ENCODE results near the gene TERC. TPM values are rescaled to one million over a fixed set of nuclear protein-coding genes. Genes with fewer than 3 reads are reported as not detected.

TERC gene
- total RNA-seq, 1 experiment from 2014 or later = 47.0 TPM

DNA sequence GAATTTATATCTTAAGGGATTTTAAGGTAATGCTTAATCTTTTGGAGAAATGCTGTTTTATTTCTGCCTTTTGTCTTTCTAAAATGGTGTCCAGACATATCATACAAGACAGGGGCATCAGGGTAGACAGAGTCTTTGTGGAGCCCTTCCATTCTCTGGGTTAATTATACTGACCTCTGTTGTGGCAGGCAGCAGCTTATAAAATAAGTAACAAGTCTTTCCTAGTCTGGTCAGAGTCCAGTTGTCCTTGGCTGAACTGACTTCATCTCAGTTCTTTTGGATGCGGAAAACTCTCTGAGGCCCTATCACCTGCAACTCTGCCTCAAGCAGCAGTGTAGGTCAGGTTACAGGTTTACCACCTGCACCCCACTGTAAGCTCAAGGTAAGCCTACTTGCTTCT lies 27.5 kb upstream of the TERC start:
- no peaks in the 10 kb centered on the region for H4K20me1 ChIP-seq (ENCODE audit: insufficient read depth)
- H3K9me2 ChIP-seq (ENCODE audit: insufficient read depth) = no peaks in the 10 kb centered on the region
- CTCF ChIA-PET = no interaction called here
- no peak overlapping the region for H3K27ac ChIP-seq (ENCODE audit: low read depth, low read length)
- H2AFZ ChIP-seq (ENCODE audit: low read depth, low read length, poor library complexity, severe bottlenecking) = no peak overlapping the region
- DNase-seq (ENCODE audit: low read depth, low spot score) (no peak), ATAC-seq (no peak)
- no peak overlapping the region for H3K4me3 ChIP-seq (replicated peaks in 1 of 2; ENCODE audit: low read depth in 1 of 2, low read length in 2 of 2)
- no peak overlapping the region for H3K9ac ChIP-seq (ENCODE audit: low read length)
- H3K9me3 ChIP-seq (ENCODE audit: control insufficient read depth in 1 of 2, insufficient read depth in 1 of 2, low read depth in 1 of 2, low read length in 2 of 2) = no peaks in the 10 kb centered on the region
- no peaks in the 10 kb centered on the region for H3K4me1 ChIP-seq (ENCODE audit: control insufficient read depth in 1 of 2, insufficient read depth in 2 of 2, low read length in 2 of 2)
- no TSS peak for BruUV-seq (replicated peaks)
- no peaks in the 10 kb centered on the region for H3K27me3 ChIP-seq (ENCODE audit: insufficient read depth, low read length)
- RAD21 ChIA-PET (ENCODE audit: low non-redundant PET in 1 of 2, low total read pairs in 2 of 2, uncharacterized antibody in 2 of 2, unreplicated experiment in 2 of 2) = no interaction called here
- H3K79me2 ChIP-seq (ENCODE audit: insufficient read depth, low read length) = no peaks in the 10 kb centered on the region
- TF ChIP-seq ZNF274 (IDR thresholded peaks at IDR 0.05; ENCODE audit: low read depth, low read length) = no peak
- no peak for TF ChIP-seq RAD21 (IDR thresholded peaks at IDR 0.05; ENCODE audit: low read depth)
- TF ChIP-seq, protein P1, sequence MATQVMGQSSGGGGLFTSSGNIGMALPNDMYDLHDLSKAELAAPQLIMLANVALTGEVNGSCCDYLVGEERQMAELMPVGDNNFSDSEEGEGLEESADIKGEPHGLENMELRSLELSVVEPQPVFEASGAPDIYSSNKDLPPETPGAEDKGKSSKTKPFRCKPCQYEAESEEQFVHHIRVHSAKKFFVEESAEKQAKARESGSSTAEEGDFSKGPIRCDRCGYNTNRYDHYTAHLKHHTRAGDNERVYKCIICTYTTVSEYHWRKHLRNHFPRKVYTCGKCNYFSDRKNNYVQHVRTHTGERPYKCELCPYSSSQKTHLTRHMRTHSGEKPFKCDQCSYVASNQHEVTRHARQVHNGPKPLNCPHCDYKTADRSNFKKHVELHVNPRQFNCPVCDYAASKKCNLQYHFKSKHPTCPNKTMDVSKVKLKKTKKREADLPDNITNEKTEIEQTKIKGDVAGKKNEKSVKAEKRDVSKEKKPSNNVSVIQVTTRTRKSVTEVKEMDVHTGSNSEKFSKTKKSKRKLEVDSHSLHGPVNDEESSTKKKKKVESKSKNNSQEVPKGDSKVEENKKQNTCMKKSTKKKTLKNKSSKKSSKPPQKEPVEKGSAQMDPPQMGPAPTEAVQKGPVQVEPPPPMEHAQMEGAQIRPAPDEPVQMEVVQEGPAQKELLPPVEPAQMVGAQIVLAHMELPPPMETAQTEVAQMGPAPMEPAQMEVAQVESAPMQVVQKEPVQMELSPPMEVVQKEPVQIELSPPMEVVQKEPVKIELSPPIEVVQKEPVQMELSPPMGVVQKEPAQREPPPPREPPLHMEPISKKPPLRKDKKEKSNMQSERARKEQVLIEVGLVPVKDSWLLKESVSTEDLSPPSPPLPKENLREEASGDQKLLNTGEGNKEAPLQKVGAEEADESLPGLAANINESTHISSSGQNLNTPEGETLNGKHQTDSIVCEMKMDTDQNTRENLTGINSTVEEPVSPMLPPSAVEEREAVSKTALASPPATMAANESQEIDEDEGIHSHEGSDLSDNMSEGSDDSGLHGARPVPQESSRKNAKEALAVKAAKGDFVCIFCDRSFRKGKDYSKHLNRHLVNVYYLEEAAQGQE (IDR thresholded peaks at IDR 0.05; ENCODE audit: low read depth) = no peak
- TF ChIP-seq, protein P2, sequence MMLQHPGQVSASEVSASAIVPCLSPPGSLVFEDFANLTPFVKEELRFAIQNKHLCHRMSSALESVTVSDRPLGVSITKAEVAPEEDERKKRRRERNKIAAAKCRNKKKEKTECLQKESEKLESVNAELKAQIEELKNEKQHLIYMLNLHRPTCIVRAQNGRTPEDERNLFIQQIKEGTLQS (IDR thresholded peaks at IDR 0.05) = no peak
- TF ChIP-seq CEBPB (IDR thresholded peaks at IDR 0.05; ENCODE audit: low read depth) = no peak
- no peak for TF ChIP-seq SIN3A (IDR thresholded peaks at IDR 0.05; ENCODE audit: low read depth)
- no peak for TF ChIP-seq YY1 (IDR thresholded peaks at IDR 0.05; ENCODE audit: extremely low read depth, insufficient replicate concordance, low read depth, low read length)
- TF ChIP-seq SRF (IDR thresholded peaks at IDR 0.05; ENCODE audit: low read depth) = no peak
- TF ChIP-seq, protein P3, sequence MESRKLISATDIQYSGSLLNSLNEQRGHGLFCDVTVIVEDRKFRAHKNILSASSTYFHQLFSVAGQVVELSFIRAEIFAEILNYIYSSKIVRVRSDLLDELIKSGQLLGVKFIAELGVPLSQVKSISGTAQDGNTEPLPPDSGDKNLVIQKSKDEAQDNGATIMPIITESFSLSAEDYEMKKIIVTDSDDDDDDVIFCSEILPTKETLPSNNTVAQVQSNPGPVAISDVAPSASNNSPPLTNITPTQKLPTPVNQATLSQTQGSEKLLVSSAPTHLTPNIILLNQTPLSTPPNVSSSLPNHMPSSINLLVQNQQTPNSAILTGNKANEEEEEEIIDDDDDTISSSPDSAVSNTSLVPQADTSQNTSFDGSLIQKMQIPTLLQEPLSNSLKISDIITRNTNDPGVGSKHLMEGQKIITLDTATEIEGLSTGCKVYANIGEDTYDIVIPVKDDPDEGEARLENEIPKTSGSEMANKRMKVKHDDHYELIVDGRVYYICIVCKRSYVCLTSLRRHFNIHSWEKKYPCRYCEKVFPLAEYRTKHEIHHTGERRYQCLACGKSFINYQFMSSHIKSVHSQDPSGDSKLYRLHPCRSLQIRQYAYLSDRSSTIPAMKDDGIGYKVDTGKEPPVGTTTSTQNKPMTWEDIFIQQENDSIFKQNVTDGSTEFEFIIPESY (IDR thresholded peaks at IDR 0.05; ENCODE audit: extremely low read depth, insufficient replicate concordance, low read length) = no peak
- no peak for TF ChIP-seq TCF7L2 (IDR thresholded peaks at IDR 0.05; ENCODE audit: borderline replicate concordance, extremely low read depth, insufficient read depth, insufficient read length)
- TF ChIP-seq EGR1 (IDR thresholded peaks at IDR 0.05; ENCODE audit: low read depth) = no peak
- TF ChIP-seq, protein P4, sequence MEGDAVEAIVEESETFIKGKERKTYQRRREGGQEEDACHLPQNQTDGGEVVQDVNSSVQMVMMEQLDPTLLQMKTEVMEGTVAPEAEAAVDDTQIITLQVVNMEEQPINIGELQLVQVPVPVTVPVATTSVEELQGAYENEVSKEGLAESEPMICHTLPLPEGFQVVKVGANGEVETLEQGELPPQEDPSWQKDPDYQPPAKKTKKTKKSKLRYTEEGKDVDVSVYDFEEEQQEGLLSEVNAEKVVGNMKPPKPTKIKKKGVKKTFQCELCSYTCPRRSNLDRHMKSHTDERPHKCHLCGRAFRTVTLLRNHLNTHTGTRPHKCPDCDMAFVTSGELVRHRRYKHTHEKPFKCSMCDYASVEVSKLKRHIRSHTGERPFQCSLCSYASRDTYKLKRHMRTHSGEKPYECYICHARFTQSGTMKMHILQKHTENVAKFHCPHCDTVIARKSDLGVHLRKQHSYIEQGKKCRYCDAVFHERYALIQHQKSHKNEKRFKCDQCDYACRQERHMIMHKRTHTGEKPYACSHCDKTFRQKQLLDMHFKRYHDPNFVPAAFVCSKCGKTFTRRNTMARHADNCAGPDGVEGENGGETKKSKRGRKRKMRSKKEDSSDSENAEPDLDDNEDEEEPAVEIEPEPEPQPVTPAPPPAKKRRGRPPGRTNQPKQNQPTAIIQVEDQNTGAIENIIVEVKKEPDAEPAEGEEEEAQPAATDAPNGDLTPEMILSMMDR (IDR thresholded peaks at IDR 0.05 in 2 of 3, conservative IDR thresholded peaks at IDR 0.05 in 1 of 3; ENCODE audit: borderline replicate concordance in 1 of 3, insufficient read depth in 1 of 3, low read depth in 2 of 3, low read length in 2 of 3) = no peak
- no peak for TF ChIP-seq POLR2A (IDR thresholded peaks at IDR 0.05; ENCODE audit: borderline replicate concordance, extremely low read depth, insufficient read depth, insufficient read length)
- H3K4me2 ChIP-seq (ENCODE audit: low read length) = no peak overlapping the region
- intact Hi-C loops (cut with micrococcal nuclease) = no loop called here
- POLR2A ChIA-PET = no interaction called here
- H3K36me3 ChIP-seq (ENCODE audit: control insufficient read depth in 1 of 2, insufficient read depth in 2 of 2, low read length in 2 of 2) = peaks cover 12 to 14% of the 10 kb centered on the region in 2 experiments; a peak in 3 of 4 replicates
